ENCODE data around the gene C1QTNF12. TPM values are rescaled to one million over a fixed set of nuclear protein-coding genes. Genes with fewer than 3 reads are reported as not detected.

Gene C1QTNF12
- total and polyA plus RNA-seq, 4 donors, result 1.2 to 3.0 (median 2.0) TPM

GRCh38 chr1:1245817-1246576 is 525 bp downstream of the C1QTNF12 start:
- WGBS, 2 donors, result 36 to 40% methylated on average over 32 to 45 of the region's 45 CpGs
- no peak for DNase-seq
- H3K27me3 ChIP-seq (ENCODE audit: control insufficient read depth in 3 of 3, insufficient read depth in 3 of 3, low read length in 2 of 3), result peaks cover 6 to 27% (median 19%) of the 10 kb centered on the region in 3 donors
- H3K4me1 ChIP-seq (ENCODE audit: control insufficient read depth in 5 of 5, insufficient read depth in 5 of 5, low read length in 5 of 5), result peaks cover 0 to 5% (median 0%) of the 10 kb centered on the region in 5 donors
- no peaks in the 10 kb centered on the region for H3K36me3 ChIP-seq (ENCODE audit: control insufficient read depth in 4 of 4, insufficient read depth in 4 of 4, low read length in 4 of 4)
- no peak overlapping the region for H3K27ac ChIP-seq (ENCODE audit: low read depth in 1 of 2, low read length in 1 of 2)
- H3K9ac ChIP-seq (ENCODE audit: insufficient read depth in 1 of 2, low read length in 2 of 2), result no peak overlapping the region
- ATAC-seq (ENCODE audit: insufficient read depth, low FRiP score), result no peak
- peaks cover 0 to 7% (median 0%) of the 10 kb centered on the region in 4 donors for H3K9me3 ChIP-seq (ENCODE audit: control insufficient read depth in 4 of 4, insufficient read depth in 3 of 4, low read length in 3 of 4)
- TF ChIP-seq, protein P1, sequence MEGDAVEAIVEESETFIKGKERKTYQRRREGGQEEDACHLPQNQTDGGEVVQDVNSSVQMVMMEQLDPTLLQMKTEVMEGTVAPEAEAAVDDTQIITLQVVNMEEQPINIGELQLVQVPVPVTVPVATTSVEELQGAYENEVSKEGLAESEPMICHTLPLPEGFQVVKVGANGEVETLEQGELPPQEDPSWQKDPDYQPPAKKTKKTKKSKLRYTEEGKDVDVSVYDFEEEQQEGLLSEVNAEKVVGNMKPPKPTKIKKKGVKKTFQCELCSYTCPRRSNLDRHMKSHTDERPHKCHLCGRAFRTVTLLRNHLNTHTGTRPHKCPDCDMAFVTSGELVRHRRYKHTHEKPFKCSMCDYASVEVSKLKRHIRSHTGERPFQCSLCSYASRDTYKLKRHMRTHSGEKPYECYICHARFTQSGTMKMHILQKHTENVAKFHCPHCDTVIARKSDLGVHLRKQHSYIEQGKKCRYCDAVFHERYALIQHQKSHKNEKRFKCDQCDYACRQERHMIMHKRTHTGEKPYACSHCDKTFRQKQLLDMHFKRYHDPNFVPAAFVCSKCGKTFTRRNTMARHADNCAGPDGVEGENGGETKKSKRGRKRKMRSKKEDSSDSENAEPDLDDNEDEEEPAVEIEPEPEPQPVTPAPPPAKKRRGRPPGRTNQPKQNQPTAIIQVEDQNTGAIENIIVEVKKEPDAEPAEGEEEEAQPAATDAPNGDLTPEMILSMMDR (IDR thresholded peaks at IDR 0.05; ENCODE audit: control extremely low read depth, extremely low read depth), result no peak
- no peak overlapping the region for H3K4me3 ChIP-seq

DNA sequence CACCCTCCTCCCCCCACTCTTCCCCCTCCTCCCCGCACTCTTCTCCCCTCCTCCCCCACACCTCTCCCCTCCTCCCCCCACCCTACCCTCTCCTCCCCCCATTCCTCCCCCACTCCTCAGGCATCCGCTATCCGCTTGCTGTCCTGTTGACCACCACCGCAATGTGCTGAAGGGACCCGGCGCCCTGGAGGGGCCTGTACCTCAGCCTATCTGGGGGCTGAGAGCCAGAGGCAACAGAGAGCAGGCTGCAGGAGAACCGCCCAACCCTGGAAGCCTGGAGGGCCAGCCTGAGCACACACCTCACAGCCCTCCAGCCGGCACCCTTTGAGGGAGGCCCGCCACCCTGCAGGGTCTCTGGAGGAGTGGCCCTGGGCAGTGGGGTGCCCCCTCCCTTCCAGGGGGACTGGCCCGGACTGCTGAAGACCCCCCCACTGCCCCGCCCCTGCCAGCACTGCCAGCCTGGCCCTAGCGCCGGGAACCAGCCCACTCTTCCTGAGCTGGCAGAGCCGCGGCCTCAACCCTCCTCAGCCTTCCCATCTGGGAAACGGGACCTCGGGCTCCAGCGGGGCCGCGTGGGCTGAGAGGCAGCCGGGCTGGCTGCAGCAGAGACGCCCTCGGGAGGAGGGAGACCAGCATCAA is 1.2 kb downstream of the C1QTNF12 start:
- DNase-seq, result no peak
- Histone ChIP-seq H3K9me3 (ENCODE audit: control insufficient read depth in 4 of 4, insufficient read depth in 3 of 4, low read length in 3 of 4) (peaks cover 0 to 7% (median 0%) of the 10 kb centered on the region in 4 donors), H3K4me3 (no peak overlapping the region), H3K27me3 (ENCODE audit: control insufficient read depth in 3 of 3, insufficient read depth in 3 of 3, low read length in 2 of 3) (peaks cover 6 to 27% (median 19%) of the 10 kb centered on the region in 3 donors), H3K4me1 (ENCODE audit: control insufficient read depth in 5 of 5, insufficient read depth in 5 of 5, low read length in 5 of 5) (peaks cover 0 to 5% (median 0%) of the 10 kb centered on the region in 5 donors), H3K27ac (ENCODE audit: low read depth in 1 of 2, low read length in 1 of 2) (no peak overlapping the region), H3K36me3 (ENCODE audit: control insufficient read depth in 4 of 4, insufficient read depth in 4 of 4, low read length in 4 of 4) (no peaks in the 10 kb centered on the region), H3K9ac (ENCODE audit: insufficient read depth in 1 of 2, low read length in 2 of 2) (no peak overlapping the region)
- TF ChIP-seq, protein P1 (IDR thresholded peaks at IDR 0.05; ENCODE audit: control extremely low read depth, extremely low read depth), result no peak
- 69 to 77% methylated on average over 18 to 23 of the region's 23 CpGs for WGBS, 2 donors
- no peak for ATAC-seq (ENCODE audit: insufficient read depth, low FRiP score)

GRCh38 chr1:1244192-1244811 is 2.2 kb downstream of the C1QTNF12 start:
- ATAC-seq (ENCODE audit: insufficient read depth, low FRiP score), result no peak
- H3K9me3 ChIP-seq (ENCODE audit: control insufficient read depth in 4 of 4, insufficient read depth in 3 of 4, low read length in 3 of 4), result peaks cover 0 to 7% (median 0%) of the 10 kb centered on the region in 4 donors
- H3K4me1 ChIP-seq (ENCODE audit: control insufficient read depth in 5 of 5, insufficient read depth in 5 of 5, low read length in 5 of 5), result peaks cover 0 to 5% (median 0%) of the 10 kb centered on the region in 5 donors
- DNase-seq, result no peak
- no peaks in the 10 kb centered on the region for H3K36me3 ChIP-seq (ENCODE audit: control insufficient read depth in 4 of 4, insufficient read depth in 4 of 4, low read length in 4 of 4)
- H3K27ac ChIP-seq (ENCODE audit: low read depth in 1 of 2, low read length in 1 of 2), result no peak overlapping the region
- peaks cover 6 to 27% (median 26%) of the 10 kb centered on the region in 3 donors for H3K27me3 ChIP-seq (ENCODE audit: control insufficient read depth in 3 of 3, insufficient read depth in 3 of 3, low read length in 2 of 3)
- TF ChIP-seq, protein P1 (IDR thresholded peaks at IDR 0.05; ENCODE audit: control extremely low read depth, extremely low read depth), result no peak
- no peak overlapping the region for H3K9ac ChIP-seq (ENCODE audit: insufficient read depth in 1 of 2, low read length in 2 of 2)
- WGBS, 2 donors, result 65 to 74% methylated on average over 28 to 30 of the region's 30 CpGs
- H3K4me3 ChIP-seq, result no peak overlapping the region

Data from lung (tissue), 12 donors.